HG02970 (cell line): ENCODE data around the gene DCTPP1.

Source experiments
- ATAC-seq: cut with Tn5 transposase; IDR thresholded peaks from one replicate; pipeline ENCODE4 v1.9.1; 2021; ENCODE audit warnings: mild to moderate bottlenecking, moderate library complexity, moderate number of reproducible peaks; ENCODE audit not compliant: unreplicated experiment, low FRiP score

Gene DCTPP1

DNA sequence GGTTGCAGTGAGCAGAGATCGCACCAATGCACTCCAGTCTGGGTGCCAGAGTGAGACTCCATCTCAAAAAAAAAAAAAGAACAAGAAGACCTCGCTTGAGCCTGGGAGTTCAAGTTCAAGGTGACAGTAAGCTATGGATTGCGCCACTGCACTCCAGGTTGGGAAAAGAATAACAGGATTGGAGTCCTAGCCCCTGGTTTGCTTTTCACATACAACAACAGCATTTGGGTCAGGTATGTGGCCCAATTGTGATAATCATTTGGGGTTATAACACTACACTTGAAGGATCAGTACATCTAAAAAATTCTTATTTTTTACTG lies 19.2 kb upstream of the DCTPP1 start:
- no peak for ATAC-seq

DNA sequence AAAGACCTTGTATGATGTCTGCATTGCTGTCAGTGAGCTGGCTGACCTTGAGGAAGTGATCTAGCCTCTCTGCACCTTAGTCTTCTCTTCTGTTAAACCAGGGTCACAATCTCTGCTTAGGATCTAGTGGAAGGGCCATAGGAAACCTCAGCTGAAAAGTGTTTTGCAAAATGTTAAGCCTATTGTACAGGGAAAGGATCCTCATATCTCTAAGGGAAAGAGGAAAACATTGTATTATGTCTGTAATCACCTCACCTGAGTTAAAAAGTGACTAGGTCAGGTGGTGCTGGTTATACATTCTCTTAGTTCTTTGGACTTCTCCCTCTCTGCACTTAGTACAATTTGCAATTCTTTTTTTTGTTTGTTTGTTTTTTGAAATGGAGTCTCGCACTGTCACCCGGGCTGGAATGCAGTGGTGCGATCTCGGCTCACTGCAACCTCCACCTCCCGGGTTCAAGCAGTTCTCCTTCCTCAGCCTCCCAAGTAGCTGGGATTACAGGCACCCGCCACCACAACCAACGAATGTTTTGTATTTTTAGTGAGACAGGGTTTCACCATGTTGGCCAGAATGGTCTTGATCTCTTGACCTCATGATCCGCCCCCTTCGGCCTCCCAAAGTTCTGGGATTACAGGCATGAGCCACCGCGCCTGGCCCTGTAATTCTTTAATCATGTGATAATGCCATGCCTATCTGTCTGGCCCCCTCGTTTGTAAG lies 17.8 kb upstream of the DCTPP1 start:
- no peak for ATAC-seq

DNA sequence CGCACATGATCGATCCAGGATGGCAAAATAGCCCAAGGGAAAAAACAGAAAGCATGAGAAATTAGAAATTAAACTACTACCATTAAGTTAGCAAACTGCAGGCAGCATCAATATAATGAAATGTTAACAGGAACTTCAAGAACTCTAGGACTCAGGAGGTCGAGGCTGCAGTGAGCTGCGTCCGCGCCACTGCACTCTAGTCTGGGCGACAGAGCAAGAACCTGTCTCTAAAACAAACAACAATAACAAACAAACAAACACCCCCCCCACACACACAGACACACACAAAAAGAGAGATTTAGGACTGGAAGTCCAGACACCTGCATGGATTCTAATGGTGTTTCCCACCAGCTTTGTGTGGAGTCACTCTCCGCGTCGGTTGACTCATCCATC lies 16.4 kb upstream of the DCTPP1 start:
- no peak for ATAC-seq

DNA sequence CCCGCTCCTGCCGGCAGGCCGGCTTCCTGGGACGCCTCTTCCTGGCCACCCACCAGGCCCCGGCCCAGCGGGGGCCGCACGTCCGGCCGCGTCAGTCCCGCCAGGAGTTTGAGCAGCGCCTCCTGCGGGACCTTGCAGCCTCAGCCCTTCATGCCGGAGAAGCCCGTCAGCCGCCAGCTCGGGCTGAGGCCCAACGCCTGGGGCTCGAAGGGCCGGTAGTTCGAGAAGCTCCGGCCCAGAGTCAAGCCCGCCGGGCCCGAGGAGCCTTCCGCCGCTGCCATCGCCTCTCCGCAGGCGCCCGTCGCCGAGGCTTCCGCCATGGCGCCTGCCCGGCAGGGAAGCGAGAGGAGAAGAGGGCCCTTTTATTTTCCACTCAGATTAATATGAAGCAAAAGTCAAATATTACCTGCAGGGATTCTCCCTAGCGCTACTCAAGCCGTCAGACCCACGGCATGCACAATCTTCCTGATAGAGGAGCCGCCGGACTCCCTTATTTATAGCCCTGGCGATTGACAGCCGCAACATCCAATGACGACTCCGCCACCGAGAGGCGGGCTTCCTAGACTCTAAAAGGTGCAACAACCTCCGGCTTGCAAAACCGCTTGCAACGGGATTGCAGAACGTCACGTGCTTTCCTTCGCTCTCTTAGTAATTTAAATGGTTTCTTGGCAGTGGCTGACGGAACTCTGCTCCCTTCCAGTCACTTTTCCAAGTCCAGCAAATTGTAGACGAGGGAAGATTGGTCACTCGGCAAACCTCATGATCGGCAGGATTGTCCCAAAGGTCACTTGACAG lies 15.8 kb upstream of the DCTPP1 start, which contains the start of gene SEPHS2:
Gene SEPHS2 (minus strand): TSS at position 467 of the 795 bp plus-strand sequence. CDS start 147 bp downstream, at position 320.
- peak; percentile 68 for ATAC-seq

DNA sequence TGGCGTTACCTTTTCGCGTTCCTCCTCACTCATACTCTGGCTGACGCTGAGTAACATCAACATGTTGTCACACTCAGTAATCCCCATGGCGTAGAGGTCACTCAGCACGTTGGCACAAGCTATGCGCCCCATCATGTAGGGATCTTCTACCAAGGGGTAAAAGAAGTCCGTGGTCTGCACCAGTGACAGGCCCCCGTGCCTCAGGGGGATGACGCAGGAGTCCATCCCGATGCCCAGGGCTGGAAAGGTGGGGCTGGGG lies 15.2 kb upstream of the DCTPP1 start:
- peak; percentile 7 for ATAC-seq

DNA sequence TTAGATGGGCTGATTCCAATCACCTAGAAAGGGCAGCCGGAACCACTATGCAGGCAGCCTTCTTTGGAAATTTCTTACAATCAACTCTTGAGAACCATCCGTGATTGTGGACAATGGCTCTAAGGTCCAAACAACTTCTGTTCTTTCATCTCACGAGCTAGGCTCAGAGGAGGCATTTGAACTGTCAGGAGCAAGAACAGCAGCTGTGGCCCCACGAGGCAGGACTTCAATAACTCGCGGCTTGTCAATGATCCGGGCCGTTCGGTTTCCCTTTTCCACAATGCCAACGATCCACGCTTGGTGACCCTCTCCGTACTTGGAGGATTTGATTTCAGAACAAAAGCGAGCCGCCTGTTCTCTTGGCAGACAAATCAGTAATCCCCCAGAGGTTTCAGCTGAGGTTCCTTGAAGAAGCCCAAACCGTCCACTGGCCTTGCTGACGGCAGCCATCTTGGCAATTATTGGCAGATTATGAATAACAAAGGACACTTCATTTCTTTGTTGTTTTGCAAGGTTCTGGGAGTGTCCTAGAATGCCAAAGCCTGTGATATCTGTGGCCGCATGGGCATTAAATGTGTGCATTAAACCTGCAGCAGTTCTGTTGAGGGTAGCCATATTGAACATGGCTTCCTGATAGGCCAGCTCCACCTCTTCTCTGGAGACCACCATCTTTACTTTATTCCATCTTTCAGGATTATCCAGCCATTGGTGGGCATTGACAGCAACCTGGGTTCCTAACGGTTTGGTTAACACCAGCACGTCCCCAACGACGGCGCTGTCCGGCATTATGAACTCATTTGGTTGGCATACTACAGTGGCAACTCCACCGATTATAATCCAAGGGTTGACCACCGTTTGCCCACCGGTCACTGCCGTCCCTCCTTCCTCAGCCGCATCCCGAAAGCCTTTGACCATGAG lies 14.7 kb upstream of the DCTPP1 start:
- no peak for ATAC-seq

DNA sequence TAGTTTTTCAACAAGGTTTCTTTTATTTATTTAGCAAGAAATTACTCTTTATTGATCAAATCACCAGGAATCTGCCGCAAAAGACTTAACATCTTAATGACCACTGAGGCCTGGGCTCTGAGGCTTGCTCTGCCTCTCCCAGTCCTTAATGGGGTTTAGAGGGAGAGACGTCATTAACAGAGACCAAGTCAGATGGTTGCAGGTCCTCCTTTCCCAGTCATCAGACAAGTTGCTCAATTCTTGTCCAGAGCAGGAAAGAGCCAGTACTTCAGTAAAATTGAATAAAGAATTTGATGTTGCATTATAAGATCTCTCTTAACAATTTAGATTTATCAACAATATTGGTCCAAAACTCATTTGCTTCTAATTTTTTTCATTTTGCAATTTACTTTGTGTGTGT lies 13.8 kb upstream of the DCTPP1 start:
- no peak for ATAC-seq

DNA sequence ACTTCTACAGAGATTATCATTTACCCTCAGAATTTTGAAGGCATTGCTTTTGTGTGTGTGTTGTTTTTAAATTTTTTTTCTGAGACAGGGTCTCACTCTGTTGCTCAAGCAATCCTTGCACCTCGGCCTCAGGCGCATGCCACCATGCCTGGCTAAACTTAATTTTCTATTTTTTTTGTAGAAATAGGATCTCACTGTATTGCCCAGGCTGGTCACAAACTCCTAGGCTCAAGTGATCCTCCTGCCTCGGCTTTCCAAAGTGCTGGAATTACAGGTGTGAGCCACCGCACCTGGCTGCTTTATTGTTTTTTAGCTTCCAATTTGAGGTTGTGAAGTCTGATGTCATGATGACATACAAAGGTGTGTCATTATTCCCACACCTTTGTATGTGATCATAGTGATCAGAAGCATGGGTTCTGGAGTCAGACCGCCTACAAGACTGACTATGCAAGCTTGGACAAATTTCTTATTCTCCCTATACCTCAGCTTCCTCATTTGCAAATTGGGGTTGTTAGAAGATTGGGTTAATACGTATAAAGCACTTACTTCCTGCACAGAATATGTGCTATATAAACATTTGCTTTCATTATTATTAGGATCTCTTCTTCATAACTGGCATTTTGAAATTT lies 10.0 kb upstream of the DCTPP1 start:
- ATAC-seq, result no peak

DNA sequence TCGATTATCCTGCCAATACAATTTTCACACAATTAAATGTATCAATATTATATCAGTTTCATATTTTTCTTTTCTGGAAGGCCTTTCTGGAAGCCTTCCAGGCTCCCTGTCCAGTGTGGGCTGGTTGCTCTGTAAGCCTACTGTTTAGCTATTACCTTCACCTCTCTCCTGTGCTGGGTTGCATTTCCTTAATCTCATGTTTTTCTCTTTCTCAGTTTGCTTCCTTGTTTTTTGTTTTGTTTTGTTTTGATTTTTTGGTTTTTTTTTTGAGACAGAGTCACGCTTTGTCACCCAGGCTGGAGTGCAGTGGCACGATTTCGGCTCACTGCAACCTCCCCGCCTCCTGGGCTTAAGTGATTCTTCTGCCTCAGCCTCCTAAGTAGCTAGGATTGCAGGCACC lies 9.0 kb upstream of the DCTPP1 start:
- ATAC-seq, result no peak

DNA sequence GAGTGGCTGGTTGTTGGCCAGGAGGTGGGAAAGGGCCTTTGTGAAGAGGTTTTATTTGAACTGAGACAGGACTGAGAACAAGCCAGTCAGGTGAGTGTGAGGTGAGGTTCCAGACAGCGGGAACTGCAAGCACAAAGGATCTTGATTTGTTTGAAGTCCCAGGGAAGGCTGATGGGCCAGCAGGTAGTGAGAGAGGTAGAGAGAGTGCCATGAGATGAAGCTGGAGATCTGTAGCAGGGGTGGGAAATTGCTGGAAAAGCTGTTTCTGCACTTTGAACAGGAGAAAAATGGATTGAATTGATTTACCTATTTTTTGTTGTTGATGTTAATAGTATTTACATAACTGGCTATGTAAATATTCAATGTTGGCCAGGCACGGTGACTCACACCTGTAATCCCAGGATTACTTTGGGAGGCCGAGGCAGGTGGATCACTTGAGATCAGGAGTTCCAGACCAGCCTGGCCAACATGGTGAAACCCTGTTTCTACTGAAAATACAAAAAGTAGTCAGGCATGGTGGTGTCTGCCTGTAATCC lies 7.7 kb upstream of the DCTPP1 start:
- no peak for ATAC-seq

DNA sequence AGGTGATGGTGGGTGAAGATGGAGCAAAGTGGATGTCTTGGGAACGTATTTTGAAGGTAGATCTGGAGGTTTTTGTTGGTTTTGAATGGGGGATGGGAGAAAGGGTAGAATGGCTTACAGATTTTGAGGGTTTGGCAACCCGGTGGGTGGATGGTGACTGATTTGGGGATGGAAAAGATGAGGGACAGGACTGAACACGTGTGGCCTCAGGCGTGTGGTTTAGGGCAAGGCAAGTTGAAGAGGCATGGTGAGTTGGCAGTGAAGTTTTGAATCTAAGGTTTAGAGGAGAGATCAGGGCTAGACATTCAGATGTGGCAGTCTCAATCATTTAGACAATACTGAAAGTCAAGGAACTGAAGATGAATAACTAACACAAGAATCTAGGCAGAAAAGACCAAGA lies 5.0 kb upstream of the DCTPP1 start:
- no peak for ATAC-seq

DNA sequence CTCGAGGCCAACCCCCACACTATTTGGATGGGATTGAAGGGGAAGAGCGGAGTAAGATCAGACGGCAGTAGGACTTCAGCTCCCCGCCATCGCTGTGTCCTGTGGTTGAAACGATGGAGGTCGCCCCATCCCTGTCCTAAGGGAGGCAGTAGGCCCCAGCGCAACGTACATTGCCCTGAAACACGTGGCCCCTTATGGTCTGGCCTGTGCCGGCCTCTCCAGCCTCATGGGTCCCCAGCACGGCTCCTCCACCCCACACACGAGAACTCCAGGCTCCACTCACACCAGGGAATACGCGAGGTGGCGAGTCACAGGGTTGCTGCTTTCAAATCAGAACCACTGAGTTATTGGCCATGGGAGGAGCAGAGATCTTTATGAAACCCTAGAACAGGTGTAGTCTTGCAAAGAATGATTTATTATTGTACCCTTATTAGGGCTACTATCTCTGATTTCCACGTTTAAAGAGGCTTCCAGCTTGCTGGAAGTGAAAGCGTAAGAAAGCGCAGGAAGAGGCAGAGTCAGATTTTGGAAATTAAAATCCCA lies 669 bp upstream of the DCTPP1 start:
- ATAC-seq, result no peak

DNA sequence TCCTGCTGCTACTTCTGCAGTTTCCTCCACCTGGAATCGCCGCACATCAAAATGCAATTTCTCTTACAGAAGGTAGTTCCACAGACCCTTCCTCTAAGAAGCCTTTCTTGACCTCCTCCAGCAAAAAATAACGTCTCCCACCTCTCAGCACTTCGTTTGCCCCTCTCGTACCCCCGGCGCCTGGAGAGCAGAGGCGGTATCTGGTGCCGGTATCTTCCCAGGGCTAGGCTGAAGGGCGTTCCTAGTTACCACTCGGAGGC lies 482 bp downstream of the DCTPP1 start:
- ATAC-seq, result no peak

DNA sequence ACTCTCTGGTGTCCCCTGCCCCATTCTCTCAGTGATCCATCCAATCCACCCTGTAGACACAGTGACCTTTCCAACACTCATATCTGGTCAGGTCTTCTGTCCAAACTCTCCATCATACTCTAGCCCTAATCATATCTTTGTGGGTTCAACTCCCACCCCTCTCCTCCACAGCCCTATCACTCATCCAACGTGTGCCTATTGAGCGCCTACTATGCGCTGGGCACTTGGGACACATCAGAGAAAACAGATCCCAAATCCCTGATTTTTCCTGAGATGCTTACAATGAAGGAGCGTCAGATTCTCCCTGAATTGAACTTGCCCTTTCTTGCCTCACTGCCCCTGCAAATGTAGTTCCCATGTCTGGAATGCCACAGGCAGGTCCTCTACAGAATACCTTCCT lies 1.8 kb downstream of the DCTPP1 start:
- no peak for ATAC-seq

DNA sequence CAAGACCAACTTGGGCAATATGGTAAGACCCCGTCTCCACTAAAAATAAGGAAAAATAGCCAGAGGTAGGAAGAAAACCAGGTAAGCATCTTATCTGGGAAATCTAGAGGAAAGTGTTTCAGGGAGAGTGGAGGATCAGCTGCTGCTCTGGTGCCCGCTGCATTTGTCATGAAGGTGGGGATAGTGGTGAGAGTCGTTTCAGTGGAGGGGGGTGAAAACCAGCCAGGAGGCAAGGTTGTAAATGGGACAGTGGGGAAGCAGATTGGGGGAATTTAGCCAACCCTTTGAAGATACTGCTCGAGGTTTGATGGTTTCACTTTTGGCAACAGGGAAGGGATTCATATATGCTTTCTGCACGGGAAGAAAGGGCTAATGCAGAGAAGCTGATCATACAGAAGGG lies 8.8 kb downstream of the DCTPP1 start:
- ATAC-seq, result no peak

DNA sequence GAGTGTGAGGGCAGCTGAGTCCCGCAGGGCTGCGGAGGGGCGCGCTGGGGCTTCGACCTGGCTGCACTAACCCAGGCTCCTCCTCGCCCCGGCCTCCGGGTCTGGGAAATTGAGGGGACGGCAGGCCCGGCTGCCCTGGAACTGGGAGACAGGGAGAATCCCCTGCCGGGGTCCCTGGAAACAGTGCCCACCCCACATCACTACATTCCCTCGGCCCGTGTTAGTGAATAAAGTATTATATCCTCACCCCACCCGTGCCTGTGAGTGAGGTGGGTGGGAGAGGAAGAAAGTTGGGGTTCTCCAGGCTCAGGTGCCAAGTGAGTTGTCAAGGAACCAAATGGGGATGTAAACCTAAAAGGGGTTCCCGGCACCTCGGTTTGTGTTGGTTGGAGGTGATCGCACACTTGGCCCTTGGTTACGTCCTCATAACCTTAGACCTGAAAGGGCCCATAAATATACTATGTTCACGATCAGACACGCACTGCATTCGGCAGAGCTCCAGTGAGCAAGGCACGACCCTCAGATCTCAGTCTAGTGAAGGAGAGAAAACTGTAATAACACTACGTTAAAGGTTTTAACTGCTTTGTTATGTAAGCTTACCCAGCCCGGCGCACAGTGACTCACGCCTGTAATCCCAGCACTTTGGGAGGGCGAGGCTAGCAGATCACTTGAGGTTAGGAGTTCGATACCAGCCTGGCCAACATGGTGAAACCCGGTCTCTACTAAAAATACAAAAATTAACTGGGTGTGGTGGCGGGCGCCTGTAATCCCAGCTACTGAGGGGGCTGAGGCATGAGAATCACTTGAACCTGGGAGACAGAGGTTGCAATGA lies 11.3 kb downstream of the DCTPP1 start:
- ATAC-seq, result no peak

DNA sequence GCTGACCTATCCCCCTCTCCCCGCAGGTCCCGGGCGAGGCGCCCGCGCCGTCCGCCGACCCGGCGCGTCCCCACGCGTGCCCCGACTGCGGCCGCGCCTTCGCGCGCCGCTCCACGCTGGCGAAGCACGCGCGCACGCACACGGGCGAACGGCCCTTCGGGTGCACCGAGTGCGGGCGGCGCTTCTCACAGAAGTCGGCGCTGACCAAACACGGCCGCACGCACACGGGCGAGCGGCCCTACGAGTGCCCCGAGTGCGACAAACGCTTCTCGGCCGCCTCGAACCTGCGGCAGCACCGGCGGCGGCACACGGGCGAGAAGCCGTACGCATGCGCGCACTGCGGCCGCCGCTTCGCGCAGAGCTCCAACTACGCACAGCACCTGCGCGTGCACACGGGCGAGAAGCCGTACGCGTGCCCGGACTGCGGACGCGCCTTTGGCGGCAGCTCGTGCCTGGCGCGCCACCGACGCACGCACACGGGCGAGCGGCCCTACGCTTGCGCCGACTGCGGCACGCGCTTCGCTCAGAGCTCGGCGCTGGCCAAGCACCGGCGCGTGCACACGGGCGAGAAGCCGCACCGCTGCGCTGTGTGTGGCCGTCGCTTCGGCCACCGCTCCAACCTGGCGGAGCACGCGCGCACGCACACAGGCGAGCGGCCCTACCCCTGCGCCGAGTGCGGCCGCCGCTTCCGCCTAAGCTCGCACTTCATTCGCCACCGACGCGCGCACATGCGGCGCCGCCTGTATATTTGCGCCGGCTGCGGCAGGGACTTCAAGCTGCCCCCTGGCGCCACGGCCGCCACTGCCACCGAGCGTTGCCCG lies 12.1 kb downstream of the DCTPP1 start:
- peak; percentile 80 for ATAC-seq

DNA sequence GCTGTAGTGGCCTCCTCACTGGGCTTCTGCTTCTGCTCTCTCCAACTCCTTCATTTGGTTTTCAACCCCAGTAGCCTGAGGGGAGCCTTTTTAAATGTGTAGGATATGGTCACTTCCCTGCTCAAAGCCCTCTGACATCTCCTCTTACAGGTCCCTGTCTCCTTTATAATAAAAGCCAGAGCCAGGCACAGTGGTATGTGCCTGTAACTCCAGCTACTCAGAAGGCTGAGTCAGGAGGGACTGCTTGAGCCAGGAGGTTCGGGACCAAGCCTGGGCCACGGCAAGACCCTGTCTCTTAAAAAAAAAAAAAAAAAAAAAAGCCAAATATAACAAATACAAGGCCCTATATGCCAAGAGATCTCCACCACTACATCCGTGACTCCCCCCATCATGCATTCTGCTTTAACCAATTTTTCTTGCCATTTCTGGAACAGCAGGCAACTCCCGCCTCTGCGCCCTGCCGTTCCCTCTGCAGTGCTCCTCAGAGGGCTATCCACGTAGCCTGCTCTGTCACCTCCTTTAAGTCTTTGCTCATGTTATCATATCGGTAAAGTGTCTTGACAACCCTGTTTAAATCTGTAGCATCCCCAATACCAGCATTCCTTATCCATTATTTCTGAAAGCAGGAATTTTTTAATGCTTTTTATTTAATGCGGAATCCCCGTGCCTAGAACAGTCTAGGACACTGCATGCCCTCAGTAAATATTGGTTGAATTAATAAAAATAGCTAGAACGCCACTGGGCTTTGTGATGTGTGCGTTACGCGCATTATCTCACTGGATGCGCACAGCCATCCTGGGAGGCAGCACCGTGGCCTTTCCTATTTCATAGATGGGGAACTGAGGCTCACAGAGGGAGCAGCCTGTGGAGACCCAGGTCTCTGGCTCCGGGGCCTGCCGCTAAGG lies 13.0 kb downstream of the DCTPP1 start:
- ATAC-seq, result no peak
